BE2C (cell line): ENCODE measurements around the gene PDE2A.

ENCODE experiments used
- DNase-seq: peaks from one replicate; pipeline ENCODE4 v3.0.0-alpha.2; 2020
- H3K27me3 ChIP-seq: fragments of 250-450 bp; sonication (Bioruptor Pico); 2 replicates; pipeline ENCODE4 v1.5.1; 2020; ENCODE audit warnings: mild to moderate bottlenecking
- H3K36me3 ChIP-seq: fragments of 250-450 bp; sonication (Bioruptor Pico); 2 replicates; pipeline ENCODE4 v1.5.1; 2020; ENCODE audit warnings: mild to moderate bottlenecking
- H3K4me1 ChIP-seq: fragments of 250-450 bp; sonication (Bioruptor Pico); 2 replicates; pipeline ENCODE4 v1.5.1; 2020
- H3K4me3 ChIP-seq: 2 replicates; pipeline ENCODE4 v1.5.1; 2011; ENCODE audit warnings: low read depth, low read length
- H3K9me3 ChIP-seq: fragments of 250-450 bp; sonication (Bioruptor Pico); 2 replicates; pipeline ENCODE4 v1.5.1; 2020
- TF ChIP-seq, protein P1 (sequence below): IDR thresholded peaks from 2 replicates; pipeline ENCODE4 v1.5.1; 2012; ENCODE audit warnings: mild to moderate bottlenecking, low read depth, low read length

The PDE2A gene

DNA sequence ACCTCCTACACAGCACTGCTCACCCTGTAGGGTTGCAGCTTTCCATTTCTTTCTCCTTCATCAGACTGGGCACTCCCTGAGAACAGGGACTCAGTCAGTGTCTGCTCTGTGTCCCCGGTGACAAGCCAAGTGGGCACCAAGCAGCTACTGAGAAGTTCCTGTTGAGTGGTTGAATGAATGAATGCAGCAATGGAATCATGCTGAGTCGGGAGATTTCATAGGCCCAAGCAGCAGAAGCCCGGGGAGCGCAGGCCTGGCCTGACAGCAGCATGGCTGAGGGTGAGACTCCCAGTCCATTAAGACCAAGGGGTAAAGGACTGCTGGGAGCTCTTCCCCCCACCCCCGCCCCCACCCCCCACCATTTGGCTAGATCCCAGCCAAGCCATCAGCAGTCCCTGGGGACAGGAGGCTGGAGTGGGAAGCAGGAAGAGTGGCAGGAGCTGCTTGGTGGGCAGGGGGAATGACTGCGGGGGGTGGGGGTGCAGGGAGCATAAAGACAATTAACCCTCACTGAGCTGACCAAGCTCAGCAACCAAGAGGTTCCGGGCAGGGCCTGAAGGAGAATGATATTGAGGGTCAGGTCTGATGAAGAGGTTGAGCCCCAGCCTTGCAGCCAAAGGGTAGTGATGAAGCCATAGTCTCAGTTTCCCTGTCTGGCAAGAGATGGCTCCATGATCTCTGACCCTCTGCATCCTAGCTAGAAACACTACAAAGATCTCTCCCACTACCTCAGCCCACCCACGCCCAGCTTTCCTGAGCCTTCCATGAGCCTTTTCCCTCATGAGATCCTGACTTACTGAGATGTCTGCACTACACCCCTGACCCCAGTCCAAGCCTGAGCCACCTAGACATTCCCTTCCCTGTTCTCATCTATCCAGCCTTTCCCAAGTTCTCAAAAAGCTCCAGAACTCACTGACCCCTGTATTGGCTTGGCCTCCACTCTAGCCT lies 2.8 kb downstream of the PDE2A start:
- peak overlapping the region; percentile 98 for H3K4me3 ChIP-seq
- H3K4me1 ChIP-seq: peaks cover 25% of the 10 kb centered on the region
- TF ChIP-seq, protein P1, sequence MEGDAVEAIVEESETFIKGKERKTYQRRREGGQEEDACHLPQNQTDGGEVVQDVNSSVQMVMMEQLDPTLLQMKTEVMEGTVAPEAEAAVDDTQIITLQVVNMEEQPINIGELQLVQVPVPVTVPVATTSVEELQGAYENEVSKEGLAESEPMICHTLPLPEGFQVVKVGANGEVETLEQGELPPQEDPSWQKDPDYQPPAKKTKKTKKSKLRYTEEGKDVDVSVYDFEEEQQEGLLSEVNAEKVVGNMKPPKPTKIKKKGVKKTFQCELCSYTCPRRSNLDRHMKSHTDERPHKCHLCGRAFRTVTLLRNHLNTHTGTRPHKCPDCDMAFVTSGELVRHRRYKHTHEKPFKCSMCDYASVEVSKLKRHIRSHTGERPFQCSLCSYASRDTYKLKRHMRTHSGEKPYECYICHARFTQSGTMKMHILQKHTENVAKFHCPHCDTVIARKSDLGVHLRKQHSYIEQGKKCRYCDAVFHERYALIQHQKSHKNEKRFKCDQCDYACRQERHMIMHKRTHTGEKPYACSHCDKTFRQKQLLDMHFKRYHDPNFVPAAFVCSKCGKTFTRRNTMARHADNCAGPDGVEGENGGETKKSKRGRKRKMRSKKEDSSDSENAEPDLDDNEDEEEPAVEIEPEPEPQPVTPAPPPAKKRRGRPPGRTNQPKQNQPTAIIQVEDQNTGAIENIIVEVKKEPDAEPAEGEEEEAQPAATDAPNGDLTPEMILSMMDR: no peak
- peaks cover 46% of the 10 kb centered on the region for H3K36me3 ChIP-seq
- peak; percentile 87 for DNase-seq
- peaks cover 6% of the 10 kb centered on the region; the same call in 1 of the 2 replicates for H3K9me3 ChIP-seq
- no peaks in the 10 kb centered on the region for H3K27me3 ChIP-seq

DNA sequence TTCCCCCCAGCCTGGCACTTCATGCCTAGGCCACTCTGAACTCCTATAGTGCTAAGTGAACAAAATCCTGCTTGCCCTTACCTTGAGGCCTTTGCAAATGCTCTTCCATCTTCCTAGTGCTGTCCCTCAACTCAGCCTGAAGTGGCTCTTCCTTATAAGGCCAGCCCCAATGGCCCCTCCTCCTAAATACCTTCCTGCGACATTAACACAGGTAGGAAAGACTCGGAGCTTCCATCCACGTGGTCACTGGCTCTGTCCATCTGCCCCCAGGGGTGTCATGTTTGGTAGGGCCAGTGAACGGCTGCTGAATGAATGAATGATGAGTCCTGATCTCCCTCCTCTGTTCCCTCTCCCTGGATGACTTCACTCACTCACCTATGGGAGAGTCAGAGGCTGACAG lies 4.2 kb downstream of the PDE2A start:
- no peaks in the 10 kb centered on the region for H3K27me3 ChIP-seq

DNA sequence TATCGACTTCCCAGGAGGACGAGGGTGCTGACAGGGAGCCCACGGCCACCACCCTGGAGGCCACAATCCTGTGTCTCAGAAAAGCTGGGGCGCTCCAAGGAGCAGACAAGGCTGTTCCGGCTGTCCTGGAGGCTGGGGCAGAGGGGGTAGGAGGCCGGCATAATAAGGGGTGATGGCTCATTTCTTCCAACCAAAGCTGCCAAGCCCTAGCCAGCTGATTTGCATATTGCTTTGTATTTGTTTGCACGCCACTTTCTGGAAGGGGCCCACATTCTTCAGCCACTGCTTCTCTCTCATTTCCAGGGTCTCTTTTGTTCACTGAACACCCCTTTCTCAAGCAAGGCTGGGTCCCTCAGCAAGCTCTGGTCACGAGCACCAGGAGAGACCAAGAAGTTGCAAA lies 4.7 kb downstream of the PDE2A start:
- TF ChIP-seq, protein P1: no peak
- no peak for DNase-seq
- Histone ChIP-seq H3K4me1 (peaks cover 15% of the 10 kb centered on the region), H3K36me3 (peaks cover 54% of the 10 kb centered on the region), H3K9me3 (peaks cover 6% of the 10 kb centered on the region; the same call in 1 of the 2 replicates), H3K4me3 (no peak overlapping the region), H3K27me3 (no peaks in the 10 kb centered on the region)

More for the DNA sequence above, 4.2 kb downstream of the PDE2A start:
- peaks cover 6% of the 10 kb centered on the region; the same call in 1 of the 2 replicates for H3K9me3 ChIP-seq
- H3K4me3 ChIP-seq: no peak overlapping the region
- H3K4me1 ChIP-seq: peaks cover 20% of the 10 kb centered on the region
- TF ChIP-seq, protein P1: no peak
- no peak for DNase-seq
- H3K36me3 ChIP-seq: peaks cover 54% of the 10 kb centered on the region

DNA sequence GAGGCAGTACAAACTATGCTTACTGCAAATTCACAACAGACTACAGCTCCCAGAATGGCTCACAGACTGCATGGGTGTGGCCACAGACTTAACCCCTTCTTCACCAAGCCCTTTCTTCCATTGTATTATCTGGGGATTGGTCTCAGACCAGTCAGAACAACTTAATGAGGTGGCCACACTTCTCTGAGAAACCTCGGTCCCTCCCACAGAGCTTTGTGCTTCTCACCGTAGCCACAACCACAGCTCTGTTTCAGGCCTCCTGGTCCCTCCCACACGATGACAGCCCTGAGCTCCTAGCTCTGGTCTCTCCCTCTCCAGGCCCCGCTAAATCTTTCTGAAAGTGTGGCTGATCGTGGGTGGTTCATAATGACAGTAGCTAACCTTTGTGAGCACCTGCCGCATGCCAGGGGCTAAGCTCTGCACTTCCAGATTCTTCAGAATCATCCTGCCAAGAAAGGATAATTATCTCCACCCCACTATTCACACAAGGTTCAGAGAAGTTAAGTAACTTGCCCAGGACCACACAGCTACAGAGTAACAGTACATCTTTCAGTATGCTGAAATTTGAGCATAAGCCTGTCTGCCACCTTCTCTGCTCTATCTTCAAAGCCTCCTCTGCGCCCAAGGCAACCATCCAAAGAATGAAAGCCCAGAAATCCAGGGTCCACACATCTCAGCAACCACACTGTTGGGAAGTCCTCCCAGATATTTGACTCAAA lies 5.4 kb downstream of the PDE2A start:
- Histone ChIP-seq H3K36me3 (peaks cover 54% of the 10 kb centered on the region), H3K4me3 (no peak overlapping the region), H3K9me3 (peaks cover 6% of the 10 kb centered on the region; the same call in 1 of the 2 replicates), H3K4me1 (peaks cover 13% of the 10 kb centered on the region), H3K27me3 (no peaks in the 10 kb centered on the region)
- TF ChIP-seq, protein P1: no peak
- DNase-seq: no peak

DNA sequence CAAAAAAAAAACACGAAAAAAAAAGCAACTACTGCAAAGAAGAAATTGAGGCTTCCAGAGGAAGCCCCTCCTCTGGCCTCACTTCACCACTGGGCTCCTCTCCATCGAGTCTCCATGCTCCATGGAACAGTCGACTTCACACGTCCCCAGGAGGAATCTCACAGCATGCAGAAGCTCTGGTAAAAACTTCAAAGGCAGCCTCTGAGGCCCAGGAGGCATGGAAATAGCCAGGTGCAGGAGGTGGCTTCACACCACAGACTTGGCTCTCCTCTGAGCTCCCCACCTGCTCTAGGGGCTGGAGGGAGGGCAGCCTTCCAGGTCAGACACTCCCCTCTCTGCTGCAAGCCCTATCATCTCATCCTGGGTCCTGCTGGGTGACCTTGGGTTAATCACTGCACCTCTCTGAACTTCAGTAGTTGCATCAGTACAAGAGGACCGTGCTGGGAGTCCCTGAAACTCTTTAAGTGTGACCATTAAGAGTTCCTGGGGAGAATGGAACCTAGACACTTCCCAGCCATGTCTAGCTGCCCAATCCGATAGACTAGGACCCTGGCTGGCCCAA lies 8.2 kb downstream of the PDE2A start:
- no peak for DNase-seq

More for the DNA sequence above, 8.2 kb downstream of the PDE2A start:
- Histone ChIP-seq H3K9me3 (peaks cover 6% of the 10 kb centered on the region; the same call in 1 of the 2 replicates), H3K4me1 (peaks cover 8% of the 10 kb centered on the region), H3K27me3 (no peaks in the 10 kb centered on the region), H3K4me3 (no peak overlapping the region), H3K36me3 (peaks cover 72% of the 10 kb centered on the region)
- TF ChIP-seq, protein P1: no peak
